Muscle of arm (tissue), 12 donors: ENCODE measurements around the gene GPR39. TPM values are rescaled to one million over a fixed set of nuclear protein-coding genes. Genes with fewer than 3 reads are reported as not detected.
A peak's percentile ranks its signal among the peaks of the same experiment; 100 is the strongest.

Experiments used
- DNase-seq: peaks from one replicate; pipeline ENCODE4 v3.0.0-alpha.2; 2013
- polyA plus RNA-seq, 12 donors: library from polyadenylated mRNA; unstranded; fragments of 120-200 nt; gene quantifications; one replicate each; pipeline ENCODE4 v1.2.1, GENCODE V29; 2013; ENCODE audit not compliant: insufficient read length in 12 of 12

GPR39 gene
- polyA plus RNA-seq, 12 donors: 0.14 to 0.57 (median 0.21) TPM; not detected in 2

DNA sequence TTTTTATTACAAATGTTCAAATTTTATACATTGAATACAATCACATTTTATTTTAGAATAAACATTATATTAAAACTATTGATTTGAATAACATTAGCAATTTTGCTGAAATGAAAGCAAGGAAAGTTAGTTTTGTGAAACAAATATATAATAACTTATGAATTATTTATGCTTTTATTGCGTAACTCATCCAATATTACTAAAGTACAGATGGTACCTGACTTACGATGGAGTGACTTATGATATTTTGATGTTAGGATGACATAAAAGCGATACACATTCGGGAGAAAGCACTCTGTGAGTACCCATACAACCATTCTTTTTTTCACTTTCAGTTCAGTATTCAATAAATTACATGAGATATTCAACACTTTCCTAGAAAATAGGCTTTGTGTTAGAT lies 26.5 kb downstream of the GPR39 start:
- DNase-seq: no peak

DNA sequence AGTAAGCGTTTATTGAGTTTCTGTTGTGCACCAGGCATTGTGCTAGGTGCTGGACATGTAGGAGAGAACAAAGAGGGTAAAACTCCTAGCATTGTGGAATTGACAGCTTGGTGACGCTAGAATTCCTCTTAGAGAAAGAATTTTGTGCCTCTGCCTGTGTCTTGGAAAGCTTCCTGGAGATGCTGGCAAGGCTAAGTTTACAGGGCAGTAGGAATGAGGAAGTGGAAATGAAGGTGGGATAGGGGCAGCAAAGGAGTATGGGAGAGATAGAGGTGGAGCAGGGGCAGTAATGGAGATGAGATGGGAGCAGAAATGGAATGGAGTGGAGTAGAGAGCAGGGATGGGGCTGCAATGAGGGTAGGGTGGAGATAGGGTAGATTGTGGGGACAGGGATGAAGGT lies 29.8 kb downstream of the GPR39 start:
- DNase-seq: no peak

DNA sequence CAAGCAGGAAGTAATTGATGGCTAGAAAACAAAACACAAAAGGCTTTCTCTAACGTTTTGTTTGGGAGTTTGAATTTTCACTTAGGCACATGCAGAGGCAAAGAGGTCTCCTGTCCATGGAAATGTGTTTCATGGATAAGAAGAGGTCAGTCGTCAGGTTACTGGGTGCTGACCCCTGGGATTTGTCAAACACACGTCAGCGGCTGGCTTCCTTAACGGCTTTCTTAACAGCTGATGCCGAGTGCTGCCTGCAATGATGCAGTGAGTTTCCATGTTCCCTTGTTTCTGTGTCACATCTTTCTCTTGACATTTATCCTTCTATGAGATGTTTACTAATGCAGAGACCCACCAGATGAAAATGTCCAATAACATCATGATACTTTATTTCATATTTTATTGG lies 31.7 kb downstream of the GPR39 start:
- no peak for DNase-seq

DNA sequence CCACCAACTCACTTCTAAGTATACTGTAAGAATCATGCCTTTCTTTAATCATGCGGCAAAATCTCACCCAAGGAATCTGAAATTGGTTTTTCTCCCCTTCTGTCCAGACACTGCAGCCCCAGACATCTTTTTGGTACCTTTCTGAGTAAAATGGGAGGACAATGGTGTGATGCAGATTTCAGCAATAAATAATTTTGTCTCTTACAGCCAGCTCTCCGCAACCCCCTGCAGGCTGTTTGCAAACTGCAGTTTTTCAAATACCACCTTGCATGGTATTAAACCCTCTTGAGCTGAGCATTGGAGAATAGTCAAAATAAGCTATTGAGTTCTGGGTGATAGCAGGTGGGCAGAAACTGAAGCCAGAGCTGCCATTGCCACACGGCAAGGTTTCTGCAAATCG lies 32.2 kb downstream of the GPR39 start:
- peak; percentile 4 for DNase-seq

DNA sequence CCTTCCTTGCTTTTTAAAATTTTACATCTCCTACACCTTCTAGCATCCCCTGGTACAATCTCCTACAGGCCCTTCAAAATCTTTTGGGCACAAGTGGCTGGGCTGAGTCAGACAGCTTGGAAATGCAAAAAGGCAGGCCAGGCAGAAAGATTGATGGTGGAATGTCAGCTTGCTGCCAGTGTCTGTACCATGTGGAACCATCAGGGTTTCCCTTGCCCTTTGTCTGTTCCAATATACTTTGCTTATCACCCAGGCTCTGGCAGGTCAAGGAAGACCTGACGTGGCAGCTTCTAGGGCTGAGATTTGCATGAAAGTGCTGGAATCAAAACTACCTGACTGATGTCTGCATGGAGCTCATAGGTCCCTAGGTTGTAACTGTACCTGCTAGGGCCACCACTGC lies 33.3 kb downstream of the GPR39 start:
- no peak for DNase-seq

DNA sequence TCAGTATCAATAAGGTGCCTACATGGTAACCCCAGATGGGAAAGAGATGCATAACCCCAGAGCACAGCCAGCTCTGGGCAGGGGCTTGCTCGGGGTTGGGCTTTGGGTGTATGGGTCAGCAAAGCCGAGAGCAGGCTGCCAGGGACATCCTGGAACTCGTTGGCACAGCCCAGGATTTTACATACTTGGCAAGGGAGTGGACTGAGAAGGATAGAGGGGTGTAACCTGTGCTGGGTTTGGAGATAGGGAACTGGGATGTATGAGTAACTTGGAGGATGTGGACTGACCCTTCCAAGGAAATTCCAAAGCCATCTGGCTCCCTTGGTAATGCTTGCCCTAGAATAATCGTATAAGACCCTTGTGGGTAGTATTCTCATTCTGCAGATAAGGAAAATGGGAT lies 44.2 kb downstream of the GPR39 start:
- no peak for DNase-seq

DNA sequence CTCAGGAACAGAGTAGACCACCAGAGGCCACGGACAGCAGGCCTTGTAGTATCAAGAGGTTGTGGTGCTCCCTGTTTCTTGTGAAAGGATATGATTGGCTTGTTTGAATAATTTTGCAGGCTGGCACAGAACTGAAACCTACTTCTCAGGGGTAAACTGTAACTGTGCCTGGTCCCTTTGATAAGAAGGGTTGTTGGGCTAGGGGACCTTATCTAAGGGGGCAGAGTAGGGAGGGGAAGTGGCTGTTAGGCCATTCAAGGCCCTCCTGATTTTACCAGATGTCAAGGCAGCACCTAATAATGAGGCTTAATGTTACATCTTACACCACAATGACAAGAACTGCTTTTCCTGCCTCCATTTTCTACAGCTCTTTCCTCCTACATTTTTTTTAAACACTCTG lies 45.6 kb downstream of the GPR39 start:
- DNase-seq: no peak

DNA sequence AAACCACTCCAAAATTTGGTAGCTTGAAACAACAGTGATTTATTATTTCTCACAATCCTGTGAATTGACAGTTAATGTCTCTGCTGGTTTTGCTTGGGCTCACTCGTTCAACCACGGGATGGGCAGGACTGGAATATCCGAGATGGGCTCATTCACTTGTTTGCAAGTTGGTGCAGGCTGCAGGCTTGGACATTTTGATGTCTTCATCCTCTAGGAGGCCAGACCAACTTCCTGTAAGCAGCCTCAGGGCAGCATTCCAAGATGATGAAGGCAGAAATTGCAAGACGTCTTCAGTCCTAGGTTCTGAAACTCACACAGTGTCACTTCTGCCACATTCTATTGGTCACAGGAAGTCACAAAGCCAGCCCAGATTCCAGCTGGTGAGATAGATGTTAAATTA lies 47.1 kb downstream of the GPR39 start:
- no peak for DNase-seq

DNA sequence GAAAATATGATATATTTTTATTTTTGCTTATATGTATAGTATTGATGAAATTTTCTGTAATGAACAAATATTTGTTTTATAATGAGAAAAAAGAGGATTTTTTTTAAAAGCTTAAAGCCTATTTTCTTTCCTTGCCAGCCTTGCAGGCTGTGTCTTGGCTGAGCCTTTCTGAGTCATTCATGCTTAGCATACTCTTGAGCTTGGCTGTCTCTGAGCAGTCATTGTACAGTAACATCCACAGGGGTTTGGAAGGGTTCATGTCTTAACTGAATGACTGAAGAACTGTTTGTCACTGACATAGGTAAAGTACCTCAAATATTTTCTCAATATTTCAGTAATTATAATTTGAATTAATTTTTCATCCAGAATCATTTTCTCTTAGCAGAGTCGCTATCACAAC lies 49.3 kb downstream of the GPR39 start:
- DNase-seq: no peak

DNA sequence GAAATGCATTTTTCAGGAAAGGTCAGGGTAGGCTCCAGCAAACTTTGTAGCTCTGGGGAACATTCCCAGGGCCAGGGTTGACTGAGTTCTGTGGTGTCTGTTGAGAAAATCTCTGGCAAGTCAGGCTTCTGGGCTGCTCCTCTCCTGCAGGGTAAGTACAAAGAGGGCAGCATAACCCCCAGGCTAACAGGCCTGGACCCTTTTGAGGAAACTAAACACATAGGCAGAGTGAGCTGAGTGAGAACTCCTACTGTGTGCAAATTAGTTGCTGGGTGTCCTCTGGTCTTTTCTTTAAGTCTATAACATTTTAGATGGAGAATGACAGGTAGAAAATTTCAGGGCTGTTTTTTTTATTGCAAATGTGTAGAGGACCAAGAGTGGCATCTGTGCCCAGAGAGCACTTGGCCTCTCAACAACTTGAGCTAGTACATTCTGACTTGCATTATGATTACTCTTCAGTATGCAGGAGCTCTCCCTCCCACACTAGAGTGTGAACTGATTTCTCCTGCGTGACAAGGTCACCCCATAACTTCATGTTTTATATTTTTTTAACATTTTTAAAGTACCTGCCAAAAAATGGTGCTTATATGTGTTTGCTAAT lies 49.9 kb downstream of the GPR39 start:
- no peak for DNase-seq

DNA sequence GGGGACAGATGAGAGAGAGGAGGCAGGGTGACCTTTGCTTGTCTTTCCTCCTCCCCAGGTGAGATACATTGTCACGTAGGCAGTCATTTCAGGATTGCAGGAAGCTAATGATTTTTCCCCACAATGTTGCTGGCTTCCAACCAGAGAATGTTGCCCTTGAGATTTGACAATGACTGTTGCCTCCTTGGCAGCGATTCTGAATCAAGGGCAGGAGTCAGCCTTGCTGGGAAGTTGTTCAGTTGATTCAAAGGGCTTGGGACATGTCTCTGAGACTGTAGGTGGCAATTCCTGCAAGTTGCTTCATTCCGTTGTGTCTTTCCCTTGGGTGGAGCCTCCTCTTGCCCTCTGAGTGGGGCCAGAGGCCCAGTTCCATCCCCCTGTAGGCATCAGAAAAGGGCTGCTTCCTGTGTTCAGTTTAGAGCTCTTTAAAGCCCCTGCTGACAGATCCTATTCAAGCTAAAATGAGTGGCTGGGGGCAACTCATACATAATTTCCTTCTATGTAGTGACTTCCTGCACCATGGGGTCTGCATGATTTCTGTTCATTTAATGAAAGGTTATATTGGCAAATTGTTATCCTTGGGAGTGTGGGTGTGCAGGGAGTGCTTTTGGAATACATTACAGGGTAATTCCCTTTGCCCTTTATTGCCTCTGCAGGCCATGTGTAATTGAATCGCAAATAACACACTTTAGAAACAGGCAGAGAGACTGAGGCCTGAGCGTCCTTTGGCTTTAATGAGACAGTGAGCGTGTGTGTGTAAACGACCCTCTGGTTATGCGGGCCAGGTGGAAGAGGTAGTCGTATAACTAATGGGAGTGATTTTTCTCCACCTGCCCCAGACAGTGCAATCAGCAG lies 52.4 kb downstream of the GPR39 start:
- DNase-seq: no peak

DNA sequence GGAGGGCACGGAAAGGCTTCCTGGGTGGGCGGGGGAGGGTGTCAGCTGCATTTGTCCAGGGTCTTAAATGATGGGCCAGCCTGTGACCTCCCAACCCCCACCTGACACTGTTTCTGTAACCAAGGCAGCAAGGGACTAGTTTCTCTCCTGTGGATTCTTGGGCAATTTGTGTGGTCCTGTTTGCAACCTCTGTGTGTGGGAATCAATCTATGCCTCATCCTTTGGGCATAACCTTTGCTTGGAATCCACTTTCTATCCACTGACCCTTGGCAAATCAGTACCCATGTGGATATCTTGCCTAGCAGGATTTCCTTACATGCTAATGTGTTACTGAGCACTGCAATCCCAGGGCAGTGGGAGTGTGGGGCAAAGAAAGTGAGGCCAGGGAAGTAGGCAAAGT lies 54.1 kb downstream of the GPR39 start:
- no peak for DNase-seq

DNA sequence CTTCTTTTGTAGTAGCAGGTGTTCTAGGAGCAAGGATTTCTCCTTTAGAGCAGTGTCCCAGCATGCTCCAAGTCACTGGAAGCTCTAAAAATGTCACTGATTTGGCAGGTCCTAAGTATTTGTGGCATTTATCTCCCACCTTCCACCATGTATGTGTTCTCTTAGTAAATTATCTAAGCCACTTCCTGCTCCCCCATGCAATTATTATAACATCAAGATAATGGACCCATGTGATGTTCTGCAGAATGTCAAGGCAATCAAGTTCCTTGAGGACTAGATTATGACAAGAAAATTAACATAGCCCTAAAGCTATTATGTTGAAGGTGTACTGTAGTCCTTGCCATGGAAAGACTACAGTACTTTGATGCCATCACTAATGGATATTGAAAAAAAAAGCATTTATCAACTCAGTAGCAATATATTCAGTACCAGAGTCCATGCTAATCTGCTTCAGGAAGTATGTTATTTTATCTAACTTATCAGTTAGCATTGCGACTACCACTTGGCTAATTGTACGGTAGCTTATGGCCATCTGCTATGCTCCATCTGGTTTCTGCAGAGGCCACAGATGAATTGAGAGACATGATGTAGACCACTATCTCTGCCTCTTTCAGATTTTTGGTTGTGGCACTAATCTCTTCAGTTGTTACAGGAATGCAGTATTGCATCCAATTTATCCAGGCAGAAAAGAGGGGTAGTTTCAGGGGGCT lies 56.7 kb downstream of the GPR39 start:
- no peak for DNase-seq

DNA sequence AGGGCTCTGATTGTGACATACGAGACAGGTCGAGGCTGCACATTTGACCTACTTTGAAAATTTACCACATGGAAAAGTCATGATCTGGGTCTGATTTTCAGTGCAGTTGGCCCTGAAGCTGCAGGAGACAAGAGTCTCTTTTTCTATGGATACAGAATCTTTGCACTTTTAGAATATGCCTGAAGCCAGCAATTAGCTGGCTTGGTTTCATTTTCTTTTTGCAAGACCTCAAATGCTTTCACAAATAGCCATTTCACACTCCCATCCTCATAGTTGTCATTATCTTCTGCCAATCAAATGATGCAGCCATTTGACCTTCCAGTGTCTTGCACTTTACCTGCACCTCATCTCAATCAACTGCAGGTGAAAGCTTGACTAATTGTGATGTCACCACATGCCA lies 59.0 kb downstream of the GPR39 start:
- no peak for DNase-seq

DNA sequence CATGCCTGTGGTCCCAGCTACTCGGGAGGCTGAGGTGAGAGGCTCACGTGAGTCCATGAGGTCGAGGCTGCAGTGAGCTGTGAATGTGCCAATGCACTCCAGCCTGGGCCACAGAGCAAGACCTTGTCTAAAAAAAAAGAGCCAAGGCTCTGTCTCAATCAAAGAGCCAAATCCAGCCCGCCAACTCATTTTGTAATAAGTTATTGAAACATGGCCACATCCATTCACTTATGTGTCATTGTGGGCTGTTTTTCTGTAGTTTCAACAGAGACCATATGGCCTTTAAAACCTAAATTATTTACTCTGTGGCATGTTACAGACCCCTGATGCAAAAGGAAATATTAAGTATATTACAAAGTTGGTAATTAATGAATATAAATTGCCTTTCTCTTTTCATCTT lies 60.8 kb downstream of the GPR39 start:
- no peak for DNase-seq

DNA sequence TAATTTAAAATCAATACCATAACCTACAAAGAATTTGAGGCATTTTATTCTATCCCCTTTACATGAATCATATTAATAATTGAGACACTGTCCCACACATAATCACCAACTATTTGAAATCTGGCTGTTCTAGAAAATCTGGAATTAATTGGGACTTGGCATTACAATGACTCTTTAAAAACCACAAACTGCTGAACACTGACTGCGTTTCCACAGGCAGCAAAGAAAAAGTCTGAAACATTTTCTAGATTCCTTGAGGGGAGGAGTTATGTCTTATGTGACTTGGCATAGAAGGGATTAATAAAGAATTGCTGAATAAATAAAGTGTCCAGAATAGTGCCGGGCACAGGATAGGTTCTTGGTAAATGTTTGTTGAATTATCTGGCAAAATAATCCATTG lies 61.4 kb downstream of the GPR39 start:
- DNase-seq: peak; percentile 4

DNA sequence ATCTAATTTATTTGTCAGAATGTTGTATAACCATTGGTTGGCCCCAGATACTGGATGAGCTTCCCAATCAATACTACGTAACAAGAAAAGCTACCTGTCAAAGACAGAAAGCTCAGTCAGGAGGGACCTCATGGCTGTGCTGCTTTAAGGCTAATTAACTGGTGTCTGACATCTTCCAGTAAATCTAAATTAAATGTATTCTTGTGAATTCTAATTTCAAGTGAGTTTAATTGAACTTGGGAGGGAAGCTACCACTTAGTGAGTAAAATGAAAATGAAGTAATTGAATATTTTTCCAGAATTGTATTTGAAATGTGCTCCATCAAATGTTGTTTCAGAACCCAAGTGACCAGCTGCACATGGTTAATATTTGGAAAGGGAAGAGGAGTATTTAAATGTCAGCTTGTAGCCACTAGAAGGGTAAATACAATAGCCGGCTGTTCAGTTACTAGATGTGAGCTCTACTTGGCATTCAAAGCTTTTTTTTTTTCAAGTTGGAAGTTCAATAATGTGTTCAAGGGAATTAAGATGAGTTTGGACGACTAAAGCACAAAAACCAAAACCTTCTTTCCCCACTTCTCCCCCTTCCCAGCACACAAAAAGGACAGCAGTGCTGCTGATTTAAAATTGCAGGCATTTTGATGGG lies 62.0 kb downstream of the GPR39 start:
- DNase-seq: no peak

DNA sequence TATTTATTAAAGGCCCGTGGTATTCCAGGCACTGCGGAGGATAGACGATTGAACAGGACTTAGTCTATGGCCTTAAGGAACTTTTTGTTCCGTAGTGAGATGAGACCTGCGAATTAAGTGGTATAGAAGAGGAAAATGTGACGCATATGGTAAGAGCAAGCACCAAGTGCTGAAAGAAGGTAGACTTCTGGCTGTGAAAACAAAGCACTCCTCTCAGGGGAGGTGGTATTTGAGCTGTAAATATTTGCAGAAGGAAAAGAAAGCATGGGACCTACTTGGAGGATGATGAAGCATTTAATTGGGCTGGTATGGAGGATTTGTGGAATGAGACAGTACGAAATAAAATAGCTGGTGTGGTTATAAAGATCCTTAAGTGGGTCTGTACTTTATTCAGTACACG lies 62.5 kb downstream of the GPR39 start:
- DNase-seq: no peak

DNA sequence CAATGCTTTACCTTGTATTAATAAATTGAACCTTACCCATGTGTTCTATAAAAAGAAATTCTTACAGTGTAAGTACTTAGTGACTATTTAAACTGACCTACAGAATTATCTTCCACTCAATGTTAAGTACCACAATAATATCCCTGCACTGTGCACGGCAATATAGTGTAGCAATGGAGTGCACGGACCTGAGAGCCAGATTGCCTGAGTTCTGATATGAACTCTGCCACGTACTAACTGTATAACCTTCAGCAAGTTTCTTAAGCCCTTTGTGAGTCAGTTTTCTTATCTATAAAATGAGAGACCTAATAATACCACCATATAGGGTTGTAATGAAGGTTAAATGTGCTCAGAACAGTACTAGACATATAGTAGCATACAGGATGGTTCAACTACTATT lies 66.2 kb downstream of the GPR39 start:
- DNase-seq: no peak

DNA sequence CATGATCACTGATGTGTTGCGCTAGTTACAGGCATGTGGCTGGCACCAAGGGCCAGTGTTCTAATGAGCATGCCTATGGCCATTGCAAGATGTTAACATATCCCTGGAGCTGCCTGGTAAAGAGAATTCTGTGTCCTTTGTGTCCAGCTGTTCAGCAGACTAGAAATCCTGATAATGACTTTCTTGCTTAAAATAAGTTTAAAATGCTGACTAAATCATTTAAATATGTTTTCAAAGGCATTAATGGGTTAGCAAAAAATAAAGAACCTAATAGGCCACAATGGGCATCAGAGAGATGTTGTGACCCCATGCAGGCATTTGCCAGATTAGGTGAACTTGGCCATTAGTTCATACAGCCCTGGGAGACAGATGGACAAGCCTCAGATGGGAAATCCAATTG lies 67.5 kb downstream of the GPR39 start:
- no peak for DNase-seq

DNA sequence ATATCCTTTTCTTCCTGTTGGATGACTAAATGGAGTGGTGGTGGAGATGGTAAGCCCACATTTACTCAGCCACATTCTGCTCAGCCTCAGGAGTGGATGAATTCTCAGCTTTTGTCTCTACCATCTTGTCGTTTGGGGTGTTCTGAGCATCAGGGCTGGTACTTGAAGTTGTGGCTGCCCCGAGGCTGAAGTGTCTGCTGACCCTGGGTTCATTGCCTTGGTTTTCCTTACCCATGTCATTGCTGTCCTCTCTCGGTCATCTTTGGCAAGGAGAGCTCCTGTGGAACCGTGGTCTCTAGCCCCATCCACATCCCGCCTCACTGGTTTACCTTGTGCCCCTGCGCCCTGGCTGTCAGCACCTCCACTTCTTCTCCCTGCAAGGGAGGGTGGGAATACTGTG lies 71.9 kb downstream of the GPR39 start:
- DNase-seq: no peak

DNA sequence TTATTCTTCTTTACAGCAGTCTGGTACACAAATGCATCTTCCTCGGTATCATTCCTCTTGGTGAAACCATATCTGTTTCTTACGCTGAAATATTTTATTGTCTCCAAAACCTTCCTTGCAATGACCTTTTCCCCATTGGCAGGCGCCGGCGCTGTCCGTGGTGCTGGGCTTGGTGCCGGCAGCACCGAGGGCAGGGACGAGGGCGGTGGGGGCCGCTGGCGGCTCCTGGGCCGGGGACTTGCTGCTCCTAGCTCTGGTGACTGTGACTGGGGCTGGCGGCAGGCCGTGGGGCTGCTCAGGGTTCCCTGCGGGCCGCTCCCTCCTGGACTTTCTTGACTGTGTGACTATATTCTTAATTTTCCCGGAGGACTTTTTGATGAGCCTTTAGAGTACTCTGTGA lies 72.5 kb downstream of the GPR39 start:
- DNase-seq: peak; percentile 5

DNA sequence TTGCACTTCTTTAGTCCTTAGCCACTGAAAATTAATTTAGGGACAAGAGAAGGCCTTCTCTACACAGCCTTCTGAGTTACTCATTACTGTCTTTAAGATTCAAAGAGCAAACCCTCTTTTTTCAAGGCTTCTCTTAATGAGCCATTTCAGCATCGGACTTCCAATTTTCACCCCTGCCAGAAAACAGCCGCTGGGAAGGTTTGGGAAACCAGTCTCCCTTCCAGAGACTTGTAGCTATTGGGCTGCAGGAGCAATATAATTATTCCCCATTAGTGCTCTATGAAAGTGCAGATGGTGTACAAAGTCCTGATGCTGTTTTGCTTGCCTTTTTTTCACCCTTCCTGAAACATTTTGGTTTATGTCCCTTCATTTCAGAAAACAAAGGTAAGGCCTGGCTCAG lies 79.3 kb downstream of the GPR39 start:
- no peak for DNase-seq
